Measurements from ENCODE around the gene PARVA. TPM values are rescaled to one million over a fixed set of nuclear protein-coding genes. Genes with fewer than 3 reads are reported as not detected.
"Not testable (repeated sequence)": the region's sequence is repeated elsewhere in the genome, so short reads cannot be mapped to it uniquely, and the experiment has no call there.

PARVA gene
- total RNA-seq, 2 experiments from 2014 or later: not detected

GRCh38 chr11:12354750-12355545 lies 22.4 kb upstream of the PARVA start:
- CTCF ChIA-PET (ENCODE audit: unreplicated experiment): no interaction called here
- no TSS peak for BruUV-seq (replicated peaks)
- Histone ChIP-seq H4K20me1 (ENCODE audit: insufficient read depth, low read length) (no peaks in the 10 kb centered on the region), H3K27ac (ENCODE audit: low read depth, low read length, poor library complexity, severe bottlenecking) (no peak overlapping the region), H3K36me3 (ENCODE audit: insufficient read depth, low read length) (no peaks in the 10 kb centered on the region), H3K4me1 (ENCODE audit: insufficient read depth, low read length, poor library complexity, severe bottlenecking) (no peaks in the 10 kb centered on the region), H3K4me2 (ENCODE audit: low read length) (no peak overlapping the region), H3K9me2 (ENCODE audit: insufficient read depth, low read length) (no peaks in the 10 kb centered on the region), H2AFZ (ENCODE audit: low read length) (no peak overlapping the region), H3K79me2 (ENCODE audit: insufficient read depth, low read depth, low read length) (no peaks in the 10 kb centered on the region), H3K9me3 (ENCODE audit: low read length) (no peaks in the 10 kb centered on the region), H3K4me3 (ENCODE audit: low read depth, low read length, poor library complexity, severe bottlenecking) (no peak overlapping the region)
- TF ChIP-seq, protein P1, sequence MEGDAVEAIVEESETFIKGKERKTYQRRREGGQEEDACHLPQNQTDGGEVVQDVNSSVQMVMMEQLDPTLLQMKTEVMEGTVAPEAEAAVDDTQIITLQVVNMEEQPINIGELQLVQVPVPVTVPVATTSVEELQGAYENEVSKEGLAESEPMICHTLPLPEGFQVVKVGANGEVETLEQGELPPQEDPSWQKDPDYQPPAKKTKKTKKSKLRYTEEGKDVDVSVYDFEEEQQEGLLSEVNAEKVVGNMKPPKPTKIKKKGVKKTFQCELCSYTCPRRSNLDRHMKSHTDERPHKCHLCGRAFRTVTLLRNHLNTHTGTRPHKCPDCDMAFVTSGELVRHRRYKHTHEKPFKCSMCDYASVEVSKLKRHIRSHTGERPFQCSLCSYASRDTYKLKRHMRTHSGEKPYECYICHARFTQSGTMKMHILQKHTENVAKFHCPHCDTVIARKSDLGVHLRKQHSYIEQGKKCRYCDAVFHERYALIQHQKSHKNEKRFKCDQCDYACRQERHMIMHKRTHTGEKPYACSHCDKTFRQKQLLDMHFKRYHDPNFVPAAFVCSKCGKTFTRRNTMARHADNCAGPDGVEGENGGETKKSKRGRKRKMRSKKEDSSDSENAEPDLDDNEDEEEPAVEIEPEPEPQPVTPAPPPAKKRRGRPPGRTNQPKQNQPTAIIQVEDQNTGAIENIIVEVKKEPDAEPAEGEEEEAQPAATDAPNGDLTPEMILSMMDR (conservative IDR thresholded peaks at IDR 0.05; ENCODE audit: low read length): no peak
- TF ChIP-seq EZH2phosphoT487 (IDR thresholded peaks at IDR 0.05; ENCODE audit: borderline replicate concordance, low read depth, low read length): no peak
- no peak for DNase-seq (ENCODE audit: low spot score)
- POLR2A ChIA-PET: no interaction called here
- intact Hi-C loops (cut with micrococcal nuclease; ENCODE audit: unreplicated experiment): no loop called here

- Histone ChIP-seq H3K9me2 (ENCODE audit: insufficient read depth, low read length) (no peaks in the 10 kb centered on the region), H3K4me1 (ENCODE audit: insufficient read depth, low read length, poor library complexity, severe bottlenecking) (no peaks in the 10 kb centered on the region), H4K20me1 (ENCODE audit: insufficient read depth, low read length) (no peaks in the 10 kb centered on the region), H3K4me2 (ENCODE audit: low read length) (no peak overlapping the region), H3K36me3 (ENCODE audit: insufficient read depth, low read length) (no peaks in the 10 kb centered on the region), H3K79me2 (ENCODE audit: insufficient read depth, low read depth, low read length) (no peaks in the 10 kb centered on the region), H3K27ac (ENCODE audit: low read depth, low read length, poor library complexity, severe bottlenecking) (no peak overlapping the region), H3K9me3 (ENCODE audit: low read length) (no peaks in the 10 kb centered on the region), H3K4me3 (ENCODE audit: low read depth, low read length, poor library complexity, severe bottlenecking) (no peak overlapping the region), H2AFZ (ENCODE audit: low read length) (no peak overlapping the region)
- ChIA-PET CTCF (ENCODE audit: unreplicated experiment) (no interaction called here), POLR2A (interaction anchor here (1.7 kb wide), 1 partner anchor 8 kb away, joined by 4 read pairs; no protein-coding TSS in a partner anchor)
- BruUV-seq (replicated peaks): no TSS peak
- intact Hi-C loops (cut with micrococcal nuclease; ENCODE audit: unreplicated experiment): no loop called here
- TF ChIP-seq, protein P1 (conservative IDR thresholded peaks at IDR 0.05; ENCODE audit: low read length): no peak
- no peak for TF ChIP-seq EZH2phosphoT487 (IDR thresholded peaks at IDR 0.05; ENCODE audit: borderline replicate concordance, low read depth, low read length)
- no peak for DNase-seq (ENCODE audit: low spot score)
These were observed 20.3 kb upstream of the PARVA start for GRCh38 chr11:12356944-12357655.

GRCh38 chr11:12357697-12358096 lies 19.7 kb upstream of the PARVA start:
- BruUV-seq (replicated peaks): not testable (repeated sequence)

More at GRCh38 chr11:12357697-12358096, 19.7 kb upstream of the PARVA start:
- H3K9me3 ChIP-seq (ENCODE audit: low read length); CTCF ChIA-PET (ENCODE audit: unreplicated experiment); H3K4me1 ChIP-seq (ENCODE audit: insufficient read depth, low read length, poor library complexity, severe bottlenecking); H4K20me1 ChIP-seq (ENCODE audit: insufficient read depth, low read length); H3K4me2 ChIP-seq (ENCODE audit: low read length); H3K27ac ChIP-seq (ENCODE audit: low read depth, low read length, poor library complexity, severe bottlenecking); intact Hi-C loops (cut with micrococcal nuclease; ENCODE audit: unreplicated experiment); H3K9me2 ChIP-seq (ENCODE audit: insufficient read depth, low read length); H3K4me3 ChIP-seq (ENCODE audit: low read depth, low read length, poor library complexity, severe bottlenecking); H3K79me2 ChIP-seq (ENCODE audit: insufficient read depth, low read depth, low read length); H2AFZ ChIP-seq (ENCODE audit: low read length); H3K36me3 ChIP-seq (ENCODE audit: insufficient read depth, low read length); DNase-seq (ENCODE audit: low spot score): not testable (repeated sequence)
- POLR2A ChIA-PET: interaction anchor here (1.7 kb wide), 1 partner anchor 9 kb away, joined by 4 read pairs; no protein-coding TSS in a partner anchor
